ENCODE results near the gene ENTPD3.

ENTPD3 gene

DNA sequence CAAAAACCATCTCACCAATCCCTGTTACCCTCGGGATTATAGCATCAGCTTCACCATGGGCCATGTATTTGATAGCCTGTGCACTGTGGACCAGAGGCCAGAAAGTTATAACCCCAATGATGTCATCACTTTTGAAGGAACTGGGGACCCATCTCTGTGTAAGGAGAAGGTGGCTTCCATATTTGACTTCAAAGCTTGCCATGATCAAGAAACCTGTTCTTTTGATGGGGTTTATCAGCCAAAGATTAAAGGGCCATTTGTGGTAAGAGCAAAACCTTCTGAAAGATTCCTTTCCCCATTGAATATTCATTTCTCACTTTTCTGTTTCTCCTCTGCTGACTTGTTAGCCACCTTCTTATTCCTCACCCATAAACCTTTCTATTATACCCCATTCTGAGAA is 35.9 kb downstream of the ENTPD3 start:
- TF ChIP-seq, protein P1, sequence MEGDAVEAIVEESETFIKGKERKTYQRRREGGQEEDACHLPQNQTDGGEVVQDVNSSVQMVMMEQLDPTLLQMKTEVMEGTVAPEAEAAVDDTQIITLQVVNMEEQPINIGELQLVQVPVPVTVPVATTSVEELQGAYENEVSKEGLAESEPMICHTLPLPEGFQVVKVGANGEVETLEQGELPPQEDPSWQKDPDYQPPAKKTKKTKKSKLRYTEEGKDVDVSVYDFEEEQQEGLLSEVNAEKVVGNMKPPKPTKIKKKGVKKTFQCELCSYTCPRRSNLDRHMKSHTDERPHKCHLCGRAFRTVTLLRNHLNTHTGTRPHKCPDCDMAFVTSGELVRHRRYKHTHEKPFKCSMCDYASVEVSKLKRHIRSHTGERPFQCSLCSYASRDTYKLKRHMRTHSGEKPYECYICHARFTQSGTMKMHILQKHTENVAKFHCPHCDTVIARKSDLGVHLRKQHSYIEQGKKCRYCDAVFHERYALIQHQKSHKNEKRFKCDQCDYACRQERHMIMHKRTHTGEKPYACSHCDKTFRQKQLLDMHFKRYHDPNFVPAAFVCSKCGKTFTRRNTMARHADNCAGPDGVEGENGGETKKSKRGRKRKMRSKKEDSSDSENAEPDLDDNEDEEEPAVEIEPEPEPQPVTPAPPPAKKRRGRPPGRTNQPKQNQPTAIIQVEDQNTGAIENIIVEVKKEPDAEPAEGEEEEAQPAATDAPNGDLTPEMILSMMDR (conservative IDR thresholded peaks at IDR 0.05; ENCODE audit: control insufficient read depth, insufficient read depth, low read depth, low read length): no peak
- no peak for DNase-seq (ENCODE audit: low read depth)
- no peak overlapping the region for H3K4me3 ChIP-seq (ENCODE audit: control insufficient read depth, low read depth, low read length)

DNA sequence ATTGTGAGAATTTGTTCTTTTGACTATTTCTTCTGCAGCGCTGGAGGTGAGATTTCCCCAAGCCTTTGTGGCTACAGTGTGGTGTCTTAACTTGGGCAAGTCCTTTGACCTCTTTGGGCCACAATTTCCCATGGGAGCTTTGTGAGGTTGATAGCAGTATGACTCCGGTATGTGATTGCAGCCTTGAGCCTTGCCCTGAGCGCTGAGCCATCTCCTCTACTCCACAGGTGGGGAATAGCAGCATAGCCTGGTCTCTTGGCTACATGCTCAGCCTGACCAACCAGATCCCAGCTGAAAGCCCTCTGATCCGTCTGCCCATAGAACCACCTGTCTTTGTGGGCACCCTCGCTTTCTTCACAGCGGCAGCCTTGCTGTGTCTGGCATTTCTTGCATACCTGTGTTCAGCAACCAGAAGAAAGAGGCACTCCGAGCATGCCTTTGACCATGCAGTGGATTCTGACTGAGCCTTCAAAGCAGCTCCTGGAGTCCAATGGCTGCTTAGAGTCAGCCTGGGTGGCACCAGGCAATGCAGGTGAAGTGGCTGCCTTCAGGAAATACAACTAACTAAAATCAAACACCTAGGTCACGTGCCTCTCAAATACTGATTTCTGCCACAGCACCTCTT is 40.2 kb downstream of the ENTPD3 start:
- TF ChIP-seq, protein P1 (conservative IDR thresholded peaks at IDR 0.05; ENCODE audit: control insufficient read depth, insufficient read depth, low read depth, low read length): no peak
- no peak overlapping the region for H3K4me3 ChIP-seq (ENCODE audit: control insufficient read depth, low read depth, low read length)

DNA sequence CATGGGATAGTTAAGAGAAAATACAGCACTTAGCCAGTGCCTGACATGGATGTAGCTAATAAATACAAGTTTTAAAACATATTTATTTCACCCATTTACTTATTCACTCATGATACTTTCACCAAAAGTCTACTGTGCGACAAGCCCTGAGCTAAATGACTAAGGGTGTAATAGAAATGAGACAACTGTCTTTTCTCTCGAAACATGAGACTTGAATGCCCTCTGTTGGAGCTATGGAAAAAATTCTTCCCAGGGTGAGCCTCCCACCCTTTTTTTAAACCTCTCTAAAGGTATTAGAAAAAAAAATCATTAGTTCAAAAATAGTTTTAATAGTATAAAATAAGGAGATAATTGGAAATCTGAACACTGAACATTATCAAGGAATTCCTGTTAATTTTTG is 45.8 kb downstream of the ENTPD3 start:
- DNase-seq (ENCODE audit: low read depth): no peak
- TF ChIP-seq, protein P1 (conservative IDR thresholded peaks at IDR 0.05; ENCODE audit: control insufficient read depth, insufficient read depth, low read depth, low read length): no peak

More for the DNA sequence above, 40.2 kb downstream of the ENTPD3 start:
- no peak for DNase-seq (ENCODE audit: low read depth)

DNA sequence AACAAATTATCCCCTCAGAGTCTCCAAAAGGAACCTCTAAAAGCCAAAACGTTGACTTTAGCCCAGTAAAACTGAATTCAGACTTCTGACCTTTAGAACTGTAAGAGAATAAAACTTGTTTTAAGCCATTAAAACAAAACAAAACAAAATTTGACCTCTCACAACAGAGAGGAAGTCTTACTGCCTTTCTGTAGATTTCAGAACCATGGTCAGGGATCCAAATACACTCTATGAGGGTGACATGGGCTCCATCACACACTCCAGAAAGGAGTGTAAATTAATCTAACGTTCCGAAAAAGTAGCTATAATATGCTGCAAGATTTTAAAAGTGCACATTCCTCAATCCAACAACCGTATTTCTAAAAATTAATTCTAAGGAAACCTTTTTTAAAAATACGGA is 50.9 kb downstream of the ENTPD3 start:
- no peak for DNase-seq (ENCODE audit: low read depth)
- TF ChIP-seq, protein P1 (conservative IDR thresholded peaks at IDR 0.05; ENCODE audit: control insufficient read depth, insufficient read depth, low read depth, low read length): no peak
- no peak overlapping the region for H3K4me3 ChIP-seq (ENCODE audit: control insufficient read depth, low read depth, low read length)

More for the DNA sequence above, 45.8 kb downstream of the ENTPD3 start:
- no peak overlapping the region for H3K4me3 ChIP-seq (ENCODE audit: control insufficient read depth, low read depth, low read length)

DNA sequence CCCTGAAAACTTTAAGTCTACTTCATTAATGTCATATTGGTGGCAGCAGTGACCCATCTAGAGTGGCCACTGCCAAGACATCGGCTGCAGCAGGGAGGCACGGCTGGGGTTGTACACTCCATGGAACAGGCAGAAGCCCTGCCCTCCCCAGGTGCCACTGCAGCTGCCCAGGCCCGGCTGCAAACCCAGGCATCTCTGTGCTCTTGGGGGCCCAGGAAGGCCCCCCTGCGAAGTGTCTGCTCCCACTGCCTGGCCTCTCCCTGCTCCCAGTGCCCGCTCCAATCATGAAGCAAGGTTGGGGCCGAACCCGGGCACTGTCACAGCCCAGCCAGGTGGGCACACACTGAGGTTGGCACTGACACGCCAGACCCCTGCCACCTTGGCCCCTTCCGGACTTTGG is 58.1 kb downstream of the ENTPD3 start:
- H3K4me3 ChIP-seq (ENCODE audit: control insufficient read depth, low read depth, low read length): no peak overlapping the region
- DNase-seq (ENCODE audit: low read depth): no peak
- TF ChIP-seq, protein P1 (conservative IDR thresholded peaks at IDR 0.05; ENCODE audit: control insufficient read depth, insufficient read depth, low read depth, low read length): no peak

DNA sequence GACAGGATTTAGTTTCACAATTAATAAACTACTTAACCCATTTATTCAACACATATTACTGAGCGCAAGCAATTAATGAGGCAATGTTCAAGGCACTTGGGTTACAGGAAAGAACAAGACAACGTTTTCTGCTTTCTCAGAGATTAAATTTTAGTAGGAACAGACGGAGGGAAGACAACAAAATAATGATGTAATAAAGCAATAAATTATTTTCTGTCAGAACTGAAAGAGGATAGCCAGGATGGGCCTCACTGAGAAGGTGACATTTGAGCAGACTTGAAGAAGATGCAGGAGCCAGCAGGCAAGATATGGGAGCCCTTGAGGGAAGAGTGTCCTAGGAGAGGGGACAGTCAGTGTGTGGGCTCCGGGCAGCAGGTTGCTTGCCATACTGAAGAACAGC is 58.9 kb downstream of the ENTPD3 start:
- TF ChIP-seq, protein P1 (conservative IDR thresholded peaks at IDR 0.05; ENCODE audit: control insufficient read depth, insufficient read depth, low read depth, low read length): no peak
- no peak for DNase-seq (ENCODE audit: low read depth)

DNA sequence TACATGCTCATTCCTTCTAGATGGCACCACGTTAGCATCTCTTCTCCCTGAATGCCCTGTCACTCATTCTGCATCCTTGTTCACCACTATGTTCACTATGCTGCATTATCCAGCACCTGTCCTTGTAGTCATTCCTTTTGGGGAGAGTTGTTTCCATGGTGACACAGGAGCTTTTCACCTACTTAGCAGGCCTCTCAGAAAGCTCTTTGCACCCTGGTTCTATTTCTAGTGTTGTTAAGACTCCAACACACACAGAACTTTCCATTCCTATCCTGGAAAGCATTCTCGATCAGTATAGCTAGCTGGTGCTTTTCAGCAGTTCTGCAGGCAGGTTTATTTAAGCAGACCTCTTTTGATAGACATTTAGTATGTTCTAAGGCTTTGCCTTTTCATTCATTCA is 63.5 kb downstream of the ENTPD3 start:
- no peak for DNase-seq (ENCODE audit: low read depth)
- no peak overlapping the region for H3K4me3 ChIP-seq (ENCODE audit: control insufficient read depth, low read depth, low read length)
- TF ChIP-seq, protein P1 (conservative IDR thresholded peaks at IDR 0.05; ENCODE audit: control insufficient read depth, insufficient read depth, low read depth, low read length): no peak

More for the DNA sequence above, 58.9 kb downstream of the ENTPD3 start:
- H3K4me3 ChIP-seq (ENCODE audit: control insufficient read depth, low read depth, low read length): no peak overlapping the region
